GM12873 (cell line): ENCODE data around the gene FXYD7.

Experiments
- CTCF ChIP-seq: IDR thresholded peaks from 2 replicates; pipeline ENCODE4 v1.5.1; 2012; ENCODE audit warnings: low read depth, mild to moderate bottlenecking, moderate library complexity, low read length, control low read depth; ENCODE audit not compliant: insufficient read depth; ENCODE audit errors: missing control alignments

Gene FXYD7

DNA sequence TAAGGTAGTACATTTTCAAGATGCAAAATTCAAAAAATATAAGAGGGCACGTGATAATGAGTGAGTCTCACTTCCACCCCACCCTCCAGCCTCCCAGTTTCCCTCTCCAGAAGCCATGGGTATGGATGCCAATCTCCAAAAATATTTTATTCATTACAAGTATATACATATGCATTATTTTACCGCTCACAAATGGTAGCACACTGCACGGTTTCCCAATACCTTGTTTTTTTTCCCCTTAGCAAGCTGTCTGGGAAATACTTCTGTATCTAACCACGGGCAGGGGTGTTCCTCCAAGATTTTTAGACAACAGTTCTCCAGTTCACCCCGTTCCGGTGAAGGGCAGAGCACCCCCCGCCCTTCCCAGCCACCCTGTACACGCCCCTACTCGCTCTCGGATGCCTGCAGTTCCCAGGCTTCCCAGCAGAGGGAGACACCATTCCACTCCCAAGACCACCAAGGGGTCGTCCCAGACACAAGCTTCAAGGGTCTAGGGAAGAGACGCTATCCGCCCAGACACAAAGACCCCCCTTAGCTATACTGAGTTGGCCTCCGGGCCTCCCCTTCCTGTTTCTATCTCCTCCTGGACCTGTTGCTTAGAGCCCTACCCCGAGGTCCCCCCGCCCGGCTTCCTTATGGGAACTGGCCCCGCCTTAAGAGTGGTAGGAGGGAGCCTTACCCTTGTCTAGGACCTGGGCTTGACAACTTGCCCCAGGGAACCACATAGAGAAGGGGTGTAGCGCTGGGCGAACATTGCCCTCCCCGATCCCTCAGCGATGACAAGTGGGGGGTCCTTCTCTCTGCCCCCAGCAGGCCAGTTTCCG lies 28.5 kb upstream of the FXYD7 start:
- TF ChIP-seq CTCF: peak; percentile 99

DNA sequence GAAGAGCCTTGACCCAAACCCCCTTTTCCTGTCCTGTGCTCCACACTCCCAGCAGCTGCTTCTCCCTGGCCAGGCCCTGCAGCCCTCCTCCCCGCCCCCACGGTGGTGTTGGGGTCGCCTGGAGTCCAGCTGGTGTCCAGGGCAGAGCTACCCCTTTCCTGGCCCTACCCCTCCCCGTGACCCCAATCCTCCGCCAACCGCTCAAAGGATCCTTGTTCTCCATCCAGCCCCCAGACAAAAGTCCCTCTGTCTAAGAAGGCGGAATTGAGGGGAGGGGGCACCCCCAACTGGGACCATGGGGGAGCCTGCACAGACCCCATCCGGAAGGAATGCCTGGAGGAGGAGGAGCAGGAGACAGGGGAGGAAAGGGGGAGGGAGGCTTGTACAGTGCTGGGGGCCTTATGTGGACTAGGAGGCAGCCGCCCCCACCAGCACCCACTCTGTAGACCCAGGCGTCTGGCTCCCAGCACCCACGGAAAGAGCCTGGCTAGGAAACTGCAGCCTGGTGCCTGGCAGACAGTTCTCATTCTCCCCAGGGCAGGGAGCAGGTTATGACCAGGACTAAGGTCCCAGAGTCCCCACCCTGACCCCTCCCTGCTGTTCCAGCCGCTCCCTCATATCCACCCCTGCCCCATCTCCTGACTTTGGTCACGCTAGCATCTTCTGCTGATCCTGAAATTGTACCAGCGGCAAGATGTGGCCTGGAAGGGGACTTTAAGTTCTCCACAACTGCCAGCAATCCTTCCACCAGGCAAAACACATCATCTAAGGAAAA lies 27.7 kb upstream of the FXYD7 start, which contains the start of gene FXYD3:
TSS of gene FXYD3 (plus strand) at position 647 of the 775 bp plus-strand sequence. CDS start 3,554 bp downstream, outside the sequence.
- no peak for TF ChIP-seq CTCF

GRCh38 chr19:35116072-35116801 lies 26.8 kb upstream of the FXYD7 start:
- no peak for TF ChIP-seq CTCF

DNA sequence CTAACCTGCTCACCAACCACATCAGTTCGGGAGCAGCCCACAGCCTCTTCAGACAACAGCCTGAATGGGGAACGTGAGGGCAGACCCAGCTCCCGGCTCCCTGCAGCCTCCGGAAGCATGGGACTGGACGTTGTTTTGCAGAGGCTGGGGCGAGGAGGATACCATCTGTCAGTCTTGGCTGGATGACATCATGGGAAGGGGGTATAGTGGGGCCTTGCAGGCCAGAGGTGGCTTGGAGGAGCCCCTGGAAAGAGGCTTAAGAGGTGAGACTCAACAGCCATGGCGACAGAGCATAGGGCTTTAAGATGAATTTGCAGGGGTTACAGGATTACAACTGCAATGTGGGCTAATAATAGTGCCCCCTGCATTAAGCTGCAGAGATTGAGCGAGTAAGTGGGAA lies 25.9 kb upstream of the FXYD7 start:
- TF ChIP-seq CTCF: no peak

GRCh38 chr19:35117799-35118198 lies 25.3 kb upstream of the FXYD7 start:
- TF ChIP-seq CTCF: no peak

GRCh38 chr19:35118268-35119020 lies 24.6 kb upstream of the FXYD7 start:
- TF ChIP-seq CTCF: no peak
